GM21717 (cell line): Measurements from ENCODE around the gene SLC35F6.
"Not testable (repeated sequence)": the region's sequence is repeated elsewhere in the genome, so short reads cannot be mapped to it uniquely, and the experiment has no call there.

Experiments
- ATAC-seq: cut with Tn5 transposase; IDR thresholded peaks from one replicate; pipeline ENCODE4 v1.9.1; 2021; ENCODE audit warnings: mild to moderate bottlenecking, moderate library complexity; ENCODE audit not compliant: unreplicated experiment

The SLC35F6 gene

DNA sequence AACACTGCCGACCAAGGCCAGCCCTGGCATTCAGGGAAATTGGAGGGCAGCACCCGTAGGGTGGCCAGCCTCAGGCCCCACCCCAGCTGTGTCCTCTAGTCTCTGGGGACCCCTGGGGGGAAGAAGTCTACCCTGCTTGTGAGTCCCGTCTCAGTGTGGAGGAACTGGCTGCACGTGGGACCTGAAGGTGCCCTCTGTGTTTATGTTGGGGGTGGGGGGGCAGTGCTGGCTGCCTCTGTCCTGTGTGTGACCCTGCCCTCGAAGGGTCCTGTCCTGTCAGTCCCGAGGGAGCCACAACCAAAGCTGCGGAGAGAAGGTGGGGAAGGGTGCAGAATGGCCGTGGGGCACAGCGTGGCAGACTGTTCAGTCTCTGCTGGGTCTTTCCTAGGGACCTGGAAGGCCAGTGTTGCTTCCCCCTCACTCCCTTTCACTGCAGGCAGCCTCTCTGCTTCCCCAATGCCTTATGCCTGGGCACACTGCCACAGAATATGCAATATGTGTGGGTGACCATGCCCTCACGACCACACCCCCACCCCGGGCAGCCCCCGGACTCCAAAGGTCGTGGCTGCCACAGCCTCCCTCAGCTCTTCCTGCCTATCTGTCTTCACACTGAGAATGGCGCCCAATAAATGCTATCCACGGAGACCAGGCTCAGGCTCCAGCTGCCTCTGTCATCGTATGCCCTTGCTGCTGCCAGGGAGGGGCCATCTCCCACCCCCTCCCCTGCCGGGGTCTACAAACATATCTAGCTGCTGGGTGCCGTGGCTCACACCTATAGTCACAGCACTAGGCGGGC lies 33.3 kb upstream of the SLC35F6 start:
- no peak for ATAC-seq

GRCh38 chr2:26731714-26732113 lies 32.4 kb upstream of the SLC35F6 start:
- ATAC-seq = no peak

- no peak for ATAC-seq
These were observed 31.6 kb upstream of the SLC35F6 start for GRCh38 chr2:26732446-26732845.

GRCh38 chr2:26733413-26733812 lies 30.7 kb upstream of the SLC35F6 start:
- no peak for ATAC-seq

- ATAC-seq = no peak
These were observed 29.0 kb upstream of the SLC35F6 start for GRCh38 chr2:26735097-26735496.

DNA sequence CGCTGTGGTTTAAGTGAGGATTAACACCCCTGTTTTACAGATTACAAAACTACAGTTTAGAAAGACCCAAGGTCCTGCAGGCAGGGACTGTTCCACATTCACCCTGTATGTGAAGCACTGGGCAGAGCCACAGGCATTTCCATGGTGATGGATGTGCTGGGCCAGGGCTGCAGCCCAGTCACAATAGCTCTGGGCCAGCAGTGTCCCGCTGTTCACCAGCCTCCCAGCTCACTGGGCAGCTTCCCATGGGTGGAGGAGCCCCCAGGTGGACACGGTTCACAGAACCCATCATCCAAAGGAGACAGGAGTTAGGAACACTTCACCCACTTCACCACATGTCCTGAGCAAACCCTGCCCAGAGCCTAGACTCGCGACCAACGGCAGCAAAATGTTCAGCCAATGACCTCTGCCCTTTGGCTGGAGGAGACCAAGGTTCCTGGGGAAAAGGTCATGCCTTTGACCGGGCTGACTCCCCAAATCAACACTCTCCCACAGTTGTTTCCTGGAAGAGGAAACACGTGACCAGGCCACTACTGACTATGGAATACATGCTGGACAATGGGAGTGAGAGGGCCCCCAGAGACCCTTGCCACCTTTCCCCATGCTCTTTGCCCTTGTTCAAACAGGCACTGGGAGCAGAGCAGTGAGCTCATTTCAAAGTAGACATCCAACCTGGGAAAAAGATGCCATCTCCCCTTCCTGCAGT lies 28.0 kb upstream of the SLC35F6 start:
- no peak for ATAC-seq

DNA sequence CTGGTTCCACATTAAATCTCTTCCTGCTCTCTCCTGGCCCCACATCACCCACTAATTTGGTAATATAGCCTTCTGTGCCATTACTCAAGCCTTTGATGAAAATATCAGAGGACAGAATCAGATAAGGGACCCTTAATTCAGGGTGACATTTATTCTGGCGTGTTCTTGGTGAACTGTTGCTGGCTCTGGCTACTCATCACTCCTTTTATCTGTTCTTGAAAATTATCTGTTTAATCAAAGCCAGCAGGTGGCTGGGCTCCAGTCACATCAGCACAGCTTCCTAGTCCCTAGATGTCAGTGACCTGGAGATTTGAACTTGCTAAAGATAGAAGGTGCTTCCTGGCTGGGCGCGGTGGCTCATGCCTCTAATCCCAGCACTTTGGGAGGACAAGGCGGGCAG lies 26.9 kb upstream of the SLC35F6 start:
- no peak for ATAC-seq

GRCh38 chr2:26738481-26738880 lies 25.6 kb upstream of the SLC35F6 start:
- no peak for ATAC-seq

DNA sequence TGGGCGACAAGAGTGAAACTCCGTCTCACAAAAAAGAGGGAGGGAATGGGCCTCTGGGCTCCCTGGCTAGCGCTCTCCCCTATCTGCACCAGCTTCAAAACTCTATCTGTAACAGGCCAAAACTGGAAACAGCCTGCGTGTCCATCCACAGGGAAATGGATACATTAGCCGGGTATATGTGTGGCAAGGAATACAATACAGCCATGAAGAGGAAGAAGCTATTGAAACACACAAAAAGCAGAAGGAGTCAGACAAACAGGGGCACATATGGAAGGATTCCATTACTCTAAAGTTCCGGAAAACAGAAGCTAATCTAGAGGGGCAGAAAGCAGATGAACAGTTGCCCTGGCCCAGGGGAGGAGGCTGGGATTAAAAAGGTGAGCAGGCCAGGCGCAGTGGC lies 24.6 kb upstream of the SLC35F6 start:
- ATAC-seq = no peak

- no peak for ATAC-seq
These were observed 23.7 kb upstream of the SLC35F6 start for GRCh38 chr2:26740346-26740745.

GRCh38 chr2:26740890-26741302 lies 23.2 kb upstream of the SLC35F6 start:
- peak; percentile 50 for ATAC-seq

GRCh38 chr2:26742048-26742770 lies 21.9 kb upstream of the SLC35F6 start:
- no peak for ATAC-seq

DNA sequence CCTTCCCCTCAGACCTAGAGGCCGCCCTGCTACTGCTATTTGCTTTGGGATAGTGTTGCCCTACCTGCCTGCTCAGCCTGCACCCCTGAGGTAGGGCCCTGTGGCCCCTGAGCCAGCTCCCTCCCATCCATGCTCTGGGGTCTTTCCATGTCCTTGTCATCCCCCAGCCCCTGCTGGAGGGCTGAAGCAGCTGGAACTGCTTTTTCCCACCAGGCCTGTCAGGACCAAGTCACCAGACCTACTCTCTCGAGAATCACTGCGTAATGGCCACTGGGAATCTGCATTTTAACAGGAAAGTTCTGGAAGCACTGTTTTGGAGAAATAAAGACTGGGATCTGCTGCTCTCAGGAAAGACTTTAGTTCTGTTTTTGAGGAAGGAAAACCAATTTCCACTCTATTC lies 20.2 kb upstream of the SLC35F6 start:
- ATAC-seq = no peak

DNA sequence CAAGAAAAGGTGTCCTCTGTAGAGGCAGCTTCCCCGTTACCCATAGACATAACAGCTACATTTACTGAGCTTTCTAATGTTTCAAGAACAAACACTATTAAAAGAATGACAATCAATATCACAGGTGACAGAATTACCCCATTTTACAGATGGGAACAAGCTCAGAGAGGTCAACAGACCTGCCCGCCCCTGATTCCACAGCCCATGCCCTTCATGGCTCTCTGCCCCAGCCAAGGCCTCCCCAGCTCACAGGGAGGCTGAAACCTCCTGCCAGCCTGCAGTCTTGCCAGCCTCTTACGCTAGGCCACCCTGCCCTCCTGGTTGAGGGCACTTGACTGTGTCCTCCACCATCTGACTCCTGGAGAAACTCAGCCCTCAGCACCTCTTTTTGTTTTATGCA lies 19.1 kb upstream of the SLC35F6 start:
- no peak for ATAC-seq

- ATAC-seq = no peak
These were observed 18.3 kb upstream of the SLC35F6 start for GRCh38 chr2:26745609-26746327.

GRCh38 chr2:26746934-26747333 lies 17.1 kb upstream of the SLC35F6 start:
- no peak for ATAC-seq

GRCh38 chr2:26749787-26750420 lies 14.2 kb upstream of the SLC35F6 start:
- ATAC-seq = not testable (repeated sequence)

- ATAC-seq = not testable (repeated sequence)
These were observed 13.6 kb upstream of the SLC35F6 start for GRCh38 chr2:26750467-26750866.

DNA sequence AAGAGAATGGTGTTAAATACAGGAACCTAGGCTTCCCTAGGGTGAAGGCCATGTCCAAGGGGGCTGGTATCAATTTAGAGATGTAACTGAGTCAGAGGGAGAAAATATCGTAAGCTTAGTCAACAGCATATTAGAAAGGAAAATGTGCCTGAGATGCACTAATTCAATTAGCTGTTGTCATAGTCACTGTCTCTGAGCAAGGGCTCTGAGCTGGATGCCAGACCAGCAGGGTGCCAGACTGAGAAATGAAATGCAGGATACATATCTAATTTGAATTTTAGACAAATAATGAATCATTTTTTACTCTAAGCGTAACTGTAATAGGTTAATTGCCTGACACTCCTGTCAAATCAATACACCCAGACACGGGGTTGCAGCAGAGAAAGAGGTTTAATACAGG lies 11.4 kb upstream of the SLC35F6 start:
- ATAC-seq = no peak

GRCh38 chr2:26754539-26754938 lies 9.5 kb upstream of the SLC35F6 start:
- no peak for ATAC-seq
